Transverse colon (tissue), 4 donors: ENCODE data around the gene LRRC49.
"Not testable (repeated sequence)": the region's sequence is repeated elsewhere in the genome, so short reads cannot be mapped to it uniquely, and the experiment has no call there.

Experiments used
- EP300 ChIP-seq: sonication (generic); formaldehyde crosslinking; IDR thresholded peaks from one replicate; pipeline ENCODE4 v1.6.1; 2017; ENCODE audit warnings: antibody characterized with exemption, low read depth
- POLR2A ChIP-seq: fragments of 450-650 bp; IDR thresholded peaks from one replicate; pipeline ENCODE4 v1.6.1; 2016; ENCODE audit warnings: antibody characterized with exemption, mild to moderate bottlenecking, moderate library complexity
- POLR2AphosphoS5 ChIP-seq, 3 donors: sonication (generic); formaldehyde crosslinking; IDR thresholded peaks; one replicate each; pipeline ENCODE4 v1.6.1; 2016; ENCODE audit warnings: antibody characterized with exemption in 3 of 3
- TF ChIP-seq, protein P1 (sequence below), 5 experiments: fragments of 200-600 bp in 3 of 5; fragments of 450-650 bp in 2 of 5; sonication (generic) in 3 of 5; IDR thresholded peaks; 1 replicate in 2 of 5; 2 replicates in 3 of 5; pipeline ENCODE4 v1.5.1; 2016 to 2017; ENCODE audit warnings: antibody characterized with exemption in 5 of 5, inconsistent platforms in 3 of 5, mild to moderate bottlenecking in 2 of 5, moderate library complexity in 1 of 5

DNA sequence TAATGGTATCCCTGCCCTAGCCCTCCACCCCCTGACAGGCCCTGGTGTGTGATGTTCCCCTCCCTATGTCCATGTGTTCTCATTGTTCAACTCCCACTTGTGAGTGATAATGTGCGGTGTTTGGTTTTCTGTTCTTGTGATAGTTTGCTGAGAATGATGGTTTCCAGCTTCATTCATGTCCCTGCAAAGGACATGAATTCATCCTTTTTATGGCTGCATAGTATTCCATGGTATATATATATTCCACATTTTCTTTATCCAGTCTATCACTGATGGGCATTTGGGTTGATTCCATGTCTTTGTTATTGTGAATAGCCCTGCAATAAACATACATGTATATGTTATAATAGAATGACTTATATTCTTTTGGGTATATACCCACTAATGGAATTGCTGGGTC, 142.9 kb downstream of the LRRC49 start:
- TF ChIP-seq, protein P1, sequence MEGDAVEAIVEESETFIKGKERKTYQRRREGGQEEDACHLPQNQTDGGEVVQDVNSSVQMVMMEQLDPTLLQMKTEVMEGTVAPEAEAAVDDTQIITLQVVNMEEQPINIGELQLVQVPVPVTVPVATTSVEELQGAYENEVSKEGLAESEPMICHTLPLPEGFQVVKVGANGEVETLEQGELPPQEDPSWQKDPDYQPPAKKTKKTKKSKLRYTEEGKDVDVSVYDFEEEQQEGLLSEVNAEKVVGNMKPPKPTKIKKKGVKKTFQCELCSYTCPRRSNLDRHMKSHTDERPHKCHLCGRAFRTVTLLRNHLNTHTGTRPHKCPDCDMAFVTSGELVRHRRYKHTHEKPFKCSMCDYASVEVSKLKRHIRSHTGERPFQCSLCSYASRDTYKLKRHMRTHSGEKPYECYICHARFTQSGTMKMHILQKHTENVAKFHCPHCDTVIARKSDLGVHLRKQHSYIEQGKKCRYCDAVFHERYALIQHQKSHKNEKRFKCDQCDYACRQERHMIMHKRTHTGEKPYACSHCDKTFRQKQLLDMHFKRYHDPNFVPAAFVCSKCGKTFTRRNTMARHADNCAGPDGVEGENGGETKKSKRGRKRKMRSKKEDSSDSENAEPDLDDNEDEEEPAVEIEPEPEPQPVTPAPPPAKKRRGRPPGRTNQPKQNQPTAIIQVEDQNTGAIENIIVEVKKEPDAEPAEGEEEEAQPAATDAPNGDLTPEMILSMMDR (IDR thresholded peaks at IDR 0.05) = not testable (repeated sequence)
- TF ChIP-seq POLR2AphosphoS5 (IDR thresholded peaks at IDR 0.05); POLR2A; EP300: not testable (repeated sequence)
